Measurements from ENCODE around the gene EYS. TPM values are rescaled to one million over a fixed set of nuclear protein-coding genes. Genes with fewer than 3 reads are reported as not detected.

Gene EYS
- total and polyA plus RNA-seq, 9 of the 15 experiments (the other 6 are each of a cell fraction or from before 2014, with no cell fraction given), result 0.03 to 0.36 (median 0.10) TPM; not detected in 2

DNA sequence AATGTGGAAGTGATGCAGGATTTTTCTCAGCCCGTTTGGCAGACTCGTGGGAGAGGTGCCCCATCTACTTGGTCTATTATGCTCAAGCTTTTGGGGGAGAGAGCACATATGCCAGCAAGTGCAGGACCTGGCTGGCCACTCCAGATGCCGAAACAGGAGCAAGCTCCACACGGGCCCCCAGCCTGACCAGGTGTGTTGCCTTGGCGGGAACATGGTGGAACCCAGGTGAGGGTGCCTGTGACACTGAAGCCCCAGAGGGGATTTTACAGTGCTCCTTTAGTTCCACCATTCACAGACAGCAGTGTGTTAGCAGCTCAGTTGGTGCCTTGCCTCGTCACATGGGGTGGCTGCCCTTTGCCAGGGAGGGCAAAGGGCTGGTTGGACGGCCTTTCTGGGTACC, 798.9 kb downstream of the EYS start:
- H3K4me1 ChIP-seq (replicated peaks in 1 of 2; ENCODE audit: control insufficient read depth in 2 of 2, insufficient read depth in 2 of 2, low read length in 2 of 2), result no peaks in the 10 kb centered on the region
- no peak overlapping the region for H3K4me3 ChIP-seq
- no peaks in the 10 kb centered on the region; the same call in 1 of the 2 replicates for H4K20me1 ChIP-seq (replicated peaks; ENCODE audit: control insufficient read depth, insufficient read depth, low read length)
- in situ Hi-C loops (cut with MboI) (no loop called here), intact Hi-C loops (cut with micrococcal nuclease) (no loop called here)
- H3K4me2 ChIP-seq (ENCODE audit: insufficient read depth, low read length), result no peak overlapping the region
- TF ChIP-seq ZC3H8 (IDR thresholded peaks at IDR 0.05), result no peak
- TF ChIP-seq EP300 (IDR thresholded peaks at IDR 0.05; ENCODE audit: low read length), result no peak
- no peak for TF ChIP-seq KAT7 (CRISPR knock-in tag; IDR thresholded peaks at IDR 0.05; ENCODE audit: borderline replicate concordance)
- TF ChIP-seq TAF1 (IDR thresholded peaks at IDR 0.05; ENCODE audit: control insufficient read depth, extremely low read depth, insufficient read depth, low read length, severe bottlenecking), result no peak
- TF ChIP-seq ZSCAN29 (IDR thresholded peaks at IDR 0.05), result no peak
- ATAC-seq (no peak), FAIRE-seq (no peak), DNase-seq (ENCODE audit: extremely low read depth in 1 of 4, low spot score in 3 of 4) (no peak)
- H3K9ac ChIP-seq (ENCODE audit: insufficient read depth in 1 of 2, low read depth in 2 of 2, low read length in 2 of 2), result no peak overlapping the region
- no peak overlapping the region for H3K27ac ChIP-seq (ENCODE audit: extremely low read depth, low read depth, low read length)
- no peak overlapping the region for H2AFZ ChIP-seq (ENCODE audit: low read depth, low read length)
- CTCF ChIA-PET (ENCODE audit: low intra/inter-chr PET ratio), result no interaction called here
- H3K36me3 ChIP-seq (ENCODE audit: control insufficient read depth, insufficient read depth, low read length), result no peaks in the 10 kb centered on the region
- BruUV-seq (replicated peaks), result no TSS peak
- under 1% methylated on average over 7 of the region's 7 CpGs for WGBS (ENCODE audit: insufficient coverage, low coverage, missing lambda C conversion rate)
- POLR2A ChIA-PET, result no interaction called here
- H3K27me3 ChIP-seq (ENCODE audit: control insufficient read depth in 2 of 2, insufficient read depth in 2 of 2, low read length in 2 of 2), result no peaks in the 10 kb centered on the region
- H3K9me1 ChIP-seq (ENCODE audit: control insufficient read depth, insufficient read depth, low read length), result no peaks in the 10 kb centered on the region
- H3K9me3 ChIP-seq (replicated peaks; ENCODE audit: control insufficient read depth, insufficient read depth, low read depth, low read length), result 0 out of 2 replicates have a peak, but pooled peaks cover 1% of the 10 kb centered on the region
- H3K79me2 ChIP-seq (ENCODE audit: control insufficient read depth, insufficient read depth, low read length), result no peaks in the 10 kb centered on the region

DNA sequence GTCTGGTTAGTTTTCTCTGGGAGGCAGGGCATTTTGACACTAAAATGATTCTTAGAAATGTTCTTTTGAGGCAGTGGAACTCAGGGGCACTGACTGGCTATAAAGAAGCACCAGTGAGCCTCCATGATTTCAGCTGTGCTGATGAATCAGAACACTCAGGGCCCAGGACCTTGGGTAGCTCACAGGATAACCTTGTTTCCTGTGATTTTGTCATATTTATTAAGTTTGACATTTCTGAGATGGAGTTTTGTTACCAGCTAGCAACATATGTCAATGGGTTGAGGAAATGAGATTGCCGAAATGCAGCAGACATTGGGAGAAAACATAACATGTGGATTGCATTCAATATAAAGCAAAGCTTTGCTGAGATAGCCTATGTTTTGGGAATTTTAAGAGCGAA, 802.4 kb downstream of the EYS start:
- H2AFZ ChIP-seq (ENCODE audit: low read depth, low read length), result no peak overlapping the region
- H3K4me1 ChIP-seq (replicated peaks in 1 of 2; ENCODE audit: control insufficient read depth in 2 of 2, insufficient read depth in 2 of 2, low read length in 2 of 2), result no peaks in the 10 kb centered on the region
- no peaks in the 10 kb centered on the region for H3K9me1 ChIP-seq (ENCODE audit: control insufficient read depth, insufficient read depth, low read length)
- no peak overlapping the region for H3K9ac ChIP-seq (ENCODE audit: insufficient read depth in 1 of 2, low read depth in 2 of 2, low read length in 2 of 2)
- no peaks in the 10 kb centered on the region for H3K36me3 ChIP-seq (ENCODE audit: control insufficient read depth, insufficient read depth, low read length)
- BruUV-seq (replicated peaks), result no TSS peak
- 0 out of 2 replicates have a peak, but pooled peaks cover 1% of the 10 kb centered on the region for H3K9me3 ChIP-seq (replicated peaks; ENCODE audit: control insufficient read depth, insufficient read depth, low read depth, low read length)
- H3K79me2 ChIP-seq (ENCODE audit: control insufficient read depth, insufficient read depth, low read length), result no peaks in the 10 kb centered on the region
- intact Hi-C loops (cut with micrococcal nuclease) (no loop called here), in situ Hi-C loops (cut with MboI) (no loop called here)
- ChIA-PET CTCF (ENCODE audit: low intra/inter-chr PET ratio) (no interaction called here), POLR2A (no interaction called here)
- H3K27me3 ChIP-seq (ENCODE audit: control insufficient read depth in 2 of 2, insufficient read depth in 2 of 2, low read length in 2 of 2), result no peaks in the 10 kb centered on the region
- WGBS (ENCODE audit: insufficient coverage, low coverage, missing lambda C conversion rate), result 3% methylated on average over 2 of the region's 2 CpGs
- no peak overlapping the region for H3K4me3 ChIP-seq
- DNase-seq (ENCODE audit: extremely low read depth in 1 of 4, low spot score in 3 of 4), result no peak
- no peaks in the 10 kb centered on the region; the same call in 1 of the 2 replicates for H4K20me1 ChIP-seq (replicated peaks; ENCODE audit: control insufficient read depth, insufficient read depth, low read length)
- ATAC-seq, result no peak
- FAIRE-seq, result no peak
- no peak overlapping the region for H3K4me2 ChIP-seq (ENCODE audit: insufficient read depth, low read length)
- H3K27ac ChIP-seq (ENCODE audit: extremely low read depth, low read depth, low read length), result no peak overlapping the region
- TF ChIP-seq PCBP1 (IDR thresholded peaks at IDR 0.05; ENCODE audit: low read depth, low read length, poor library complexity, severe bottlenecking), result no peak
- no peak for TF ChIP-seq ZBTB2 (IDR thresholded peaks at IDR 0.05)
- no peak for TF ChIP-seq ZNF76 (CRISPR knock-in tag; IDR thresholded peaks at IDR 0.05; ENCODE audit: borderline replicate concordance)
- TF ChIP-seq DNMT1 (IDR thresholded peaks at IDR 0.05), result no peak
- no peak for TF ChIP-seq MTA3 (IDR thresholded peaks at IDR 0.05; ENCODE audit: borderline replicate concordance)
- no peak for TF ChIP-seq TAF7 (tag; IDR thresholded peaks at IDR 0.05)
- no peak for TF ChIP-seq ATF2 (CRISPR knock-in tag; IDR thresholded peaks at IDR 0.05)
- TF ChIP-seq XRCC4 (IDR thresholded peaks at IDR 0.05; ENCODE audit: extremely low read depth, insufficient read depth, insufficient read length), result no peak
- TF ChIP-seq FOXA1 (IDR thresholded peaks at IDR 0.05; ENCODE audit: borderline replicate concordance), result no peak
